Measurements from ENCODE around the gene EBLN2. TPM values are rescaled to one million over a fixed set of nuclear protein-coding genes. Genes with fewer than 3 reads are reported as not detected.

Gene EBLN2
- total and polyA plus RNA-seq, 8 donors = 0.19 to 28.1 (median 2.0) TPM; not detected in 2

DNA sequence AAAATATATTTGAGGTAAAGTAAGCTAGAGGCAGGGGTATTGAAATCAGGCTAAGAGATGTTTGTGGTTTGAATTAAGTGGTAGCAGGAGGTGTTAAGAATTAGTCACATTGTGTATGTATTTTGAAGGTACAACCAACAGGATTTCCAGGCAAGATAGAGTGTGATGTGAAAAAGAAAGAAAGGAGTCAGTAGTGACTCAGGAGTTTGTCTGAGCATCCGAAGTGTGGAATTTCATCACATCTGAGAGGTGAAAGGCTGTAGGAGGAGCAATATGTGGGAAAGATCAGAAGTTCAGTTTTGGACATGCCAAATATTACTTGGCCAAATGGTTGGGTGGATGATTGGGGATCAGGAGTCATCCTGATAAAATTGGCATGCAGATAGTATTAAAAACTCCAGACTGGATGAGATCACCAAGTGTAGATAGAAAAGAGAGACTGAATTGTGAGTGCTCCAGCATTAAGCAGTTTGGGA is 32.1 kb upstream of the EBLN2 start:
- Histone ChIP-seq H3K27me3 (no peaks in the 10 kb centered on the region), H3K4me3 (no peak overlapping the region), H3K9me3 (no peaks in the 10 kb centered on the region), H3K27ac (peak overlapping the region in 1 of 5 donors; percentile 14), H3K36me3 (peaks cover 0 to 7% (median 0%) of the 10 kb centered on the region in 4 donors), H3K4me1 (peaks cover 29 to 84% (median 50%) of the 10 kb centered on the region in 4 donors)
- intact Hi-C loops (cut with DNase I; ENCODE audit: low total_unique reads) = no loop called here
- TF ChIP-seq POLR2AphosphoS5 (IDR thresholded peaks at IDR 0.05) (peak in 1 of 3 donors; percentile 26), POLR2A (IDR thresholded peaks at IDR 0.05) (no peak), EP300 (IDR thresholded peaks at IDR 0.05) (no peak)
- TF ChIP-seq, protein P1, sequence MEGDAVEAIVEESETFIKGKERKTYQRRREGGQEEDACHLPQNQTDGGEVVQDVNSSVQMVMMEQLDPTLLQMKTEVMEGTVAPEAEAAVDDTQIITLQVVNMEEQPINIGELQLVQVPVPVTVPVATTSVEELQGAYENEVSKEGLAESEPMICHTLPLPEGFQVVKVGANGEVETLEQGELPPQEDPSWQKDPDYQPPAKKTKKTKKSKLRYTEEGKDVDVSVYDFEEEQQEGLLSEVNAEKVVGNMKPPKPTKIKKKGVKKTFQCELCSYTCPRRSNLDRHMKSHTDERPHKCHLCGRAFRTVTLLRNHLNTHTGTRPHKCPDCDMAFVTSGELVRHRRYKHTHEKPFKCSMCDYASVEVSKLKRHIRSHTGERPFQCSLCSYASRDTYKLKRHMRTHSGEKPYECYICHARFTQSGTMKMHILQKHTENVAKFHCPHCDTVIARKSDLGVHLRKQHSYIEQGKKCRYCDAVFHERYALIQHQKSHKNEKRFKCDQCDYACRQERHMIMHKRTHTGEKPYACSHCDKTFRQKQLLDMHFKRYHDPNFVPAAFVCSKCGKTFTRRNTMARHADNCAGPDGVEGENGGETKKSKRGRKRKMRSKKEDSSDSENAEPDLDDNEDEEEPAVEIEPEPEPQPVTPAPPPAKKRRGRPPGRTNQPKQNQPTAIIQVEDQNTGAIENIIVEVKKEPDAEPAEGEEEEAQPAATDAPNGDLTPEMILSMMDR (IDR thresholded peaks at IDR 0.05) = no peak
- 22 to 57% (median 52%) methylated on average over 1 of the region's 1 CpG for WGBS, 5 donors
- no peak for DNase-seq

DNA sequence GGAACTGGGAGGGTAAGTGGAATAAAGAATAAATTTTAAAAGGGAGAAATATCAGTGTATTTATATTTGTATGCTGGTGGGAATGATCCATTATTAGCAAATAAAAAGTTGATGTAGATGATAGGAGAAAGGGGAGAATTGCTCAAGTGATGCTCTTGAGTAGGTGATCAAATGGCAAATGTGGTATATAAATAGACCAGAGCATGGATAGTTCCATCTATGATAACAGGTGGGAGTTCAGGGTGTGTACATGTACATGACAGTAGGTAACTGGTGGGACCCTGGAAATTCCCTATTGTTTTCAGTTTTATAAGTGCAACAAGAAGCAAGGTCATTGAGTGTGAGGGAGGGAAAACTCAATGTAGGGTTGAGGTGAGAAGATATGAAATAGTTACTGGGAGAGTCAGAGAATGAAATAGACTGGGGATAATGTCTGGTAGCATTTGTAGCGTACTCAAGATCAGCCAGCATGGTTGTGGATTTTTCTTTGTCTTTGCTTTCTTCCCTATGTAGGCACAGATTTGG is 31.3 kb upstream of the EBLN2 start:
- TF ChIP-seq, protein P1 (IDR thresholded peaks at IDR 0.05) = no peak
- TF ChIP-seq EP300 (IDR thresholded peaks at IDR 0.05) (no peak), POLR2AphosphoS5 (IDR thresholded peaks at IDR 0.05) (no peak), POLR2A (IDR thresholded peaks at IDR 0.05) (no peak)
- Histone ChIP-seq H3K4me3 (no peak overlapping the region), H3K9me3 (no peaks in the 10 kb centered on the region), H3K4me1 (peaks cover 21 to 77% (median 42%) of the 10 kb centered on the region in 4 donors), H3K36me3 (peaks cover 0 to 7% (median 0%) of the 10 kb centered on the region in 4 donors), H3K27me3 (no peaks in the 10 kb centered on the region), H3K27ac (peak overlapping the region in 2 of 5 donors; percentile 14 to 20)
- DNase-seq = no peak
- WGBS, 5 donors = 89 to 100% (median 97%) methylated on average over 1 of the region's 1 CpG
- intact Hi-C loops (cut with DNase I; ENCODE audit: low total_unique reads) = no loop called here

DNA sequence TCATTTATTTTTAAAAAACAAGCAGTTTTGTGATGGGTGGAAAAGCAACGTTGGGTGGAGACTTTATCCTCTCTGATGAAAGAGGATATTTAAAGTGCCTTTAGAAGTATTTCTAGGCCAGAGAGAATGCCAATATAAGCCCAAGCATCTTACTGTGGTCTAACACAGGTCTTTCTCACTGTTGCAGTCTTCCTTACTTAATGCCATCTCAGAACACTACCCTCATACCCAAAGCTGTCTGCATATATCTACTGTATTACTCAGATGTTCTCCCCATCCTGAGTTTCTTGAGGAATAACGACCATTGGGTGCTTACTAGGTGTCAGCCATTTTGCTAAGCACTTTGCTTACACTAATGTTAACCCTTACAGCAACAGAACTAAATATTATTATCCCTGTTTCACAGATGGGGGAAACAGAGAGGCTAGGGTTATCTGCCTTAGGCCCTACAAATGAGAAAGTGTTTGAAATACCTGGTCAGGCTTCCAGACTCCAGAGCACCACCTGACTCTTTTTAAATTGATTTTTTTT is 29.8 kb upstream of the EBLN2 start:
- peaks cover 0 to 7% (median 0%) of the 10 kb centered on the region in 4 donors for H3K36me3 ChIP-seq
- H3K27ac ChIP-seq = no peak overlapping the region
- H3K4me3 ChIP-seq = no peak overlapping the region
- no peak for DNase-seq
- WGBS, 5 donors = 24 to 45% (median 42%) methylated on average over 2 of the region's 2 CpGs
- H3K27me3 ChIP-seq = no peaks in the 10 kb centered on the region
- intact Hi-C loops (cut with DNase I; ENCODE audit: low total_unique reads) = no loop called here
- H3K9me3 ChIP-seq = no peaks in the 10 kb centered on the region
- TF ChIP-seq POLR2A (IDR thresholded peaks at IDR 0.05) (no peak), EP300 (IDR thresholded peaks at IDR 0.05) (no peak), POLR2AphosphoS5 (IDR thresholded peaks at IDR 0.05) (no peak)
- TF ChIP-seq, protein P1 (IDR thresholded peaks at IDR 0.05) = no peak
- peaks cover 15 to 77% (median 40%) of the 10 kb centered on the region in 4 donors for H3K4me1 ChIP-seq

DNA sequence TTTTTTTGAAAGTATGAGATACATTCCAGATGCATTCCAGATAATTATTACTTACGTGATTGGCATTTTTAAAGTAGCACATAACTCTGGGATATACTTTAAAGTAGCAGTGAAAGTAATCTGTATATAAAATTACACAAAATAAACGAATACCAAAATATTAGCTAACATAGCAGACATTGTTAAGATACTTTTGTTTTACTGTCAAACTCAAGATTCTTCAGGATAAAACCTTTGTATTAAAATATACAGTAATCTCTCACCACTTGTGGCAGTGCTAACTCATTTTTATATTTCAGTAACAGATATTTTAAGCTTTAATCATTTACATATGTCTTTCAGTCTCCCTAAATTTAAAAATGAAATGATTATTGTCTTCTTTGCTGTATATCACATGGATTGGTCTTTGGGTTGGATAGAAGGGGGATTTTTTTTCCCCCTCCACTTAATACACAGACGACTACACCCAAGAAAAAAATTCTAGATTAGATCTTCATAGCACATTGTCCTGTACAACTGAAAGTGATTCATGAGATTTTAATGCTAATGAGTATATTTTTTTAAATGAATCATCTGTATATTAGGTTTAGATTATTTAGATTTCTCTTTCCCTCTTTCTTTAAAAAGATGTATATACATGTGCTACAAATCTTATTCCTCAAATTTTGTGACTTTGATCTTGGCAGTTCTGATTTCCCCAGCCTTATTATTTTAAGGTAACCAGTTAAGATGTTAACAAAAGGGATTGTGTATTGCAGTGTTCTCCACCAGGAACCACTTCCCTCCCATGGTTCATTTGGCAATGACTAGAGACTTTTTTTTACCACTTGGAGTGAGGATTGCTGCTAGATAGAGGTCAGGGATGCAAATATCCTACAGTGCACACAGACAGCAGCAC is 24.5 kb upstream of the EBLN2 start:
- intact Hi-C loops (cut with DNase I; ENCODE audit: low total_unique reads) = no loop called here
- TF ChIP-seq, protein P1 (IDR thresholded peaks at IDR 0.05) = no peak
- TF ChIP-seq POLR2AphosphoS5 (IDR thresholded peaks at IDR 0.05) (no peak), POLR2A (IDR thresholded peaks at IDR 0.05) (no peak), EP300 (IDR thresholded peaks at IDR 0.05) (no peak)
- H3K4me1 ChIP-seq = peaks cover 13 to 80% (median 45%) of the 10 kb centered on the region in 4 donors
- peak overlapping the region in 1 of 5 donors; percentile 38 for H3K27ac ChIP-seq
- H3K9me3 ChIP-seq = no peaks in the 10 kb centered on the region
- no peaks in the 10 kb centered on the region for H3K27me3 ChIP-seq
- DNase-seq = no peak
- no peaks in the 10 kb centered on the region for H3K36me3 ChIP-seq
- 39 to 55% (median 45%) methylated on average over 3 of the region's 3 CpGs for WGBS, 5 donors
- H3K4me3 ChIP-seq = no peak overlapping the region

All from stomach (tissue), 9 donors.